ENCODE data around the gene GRM4.

DNA sequence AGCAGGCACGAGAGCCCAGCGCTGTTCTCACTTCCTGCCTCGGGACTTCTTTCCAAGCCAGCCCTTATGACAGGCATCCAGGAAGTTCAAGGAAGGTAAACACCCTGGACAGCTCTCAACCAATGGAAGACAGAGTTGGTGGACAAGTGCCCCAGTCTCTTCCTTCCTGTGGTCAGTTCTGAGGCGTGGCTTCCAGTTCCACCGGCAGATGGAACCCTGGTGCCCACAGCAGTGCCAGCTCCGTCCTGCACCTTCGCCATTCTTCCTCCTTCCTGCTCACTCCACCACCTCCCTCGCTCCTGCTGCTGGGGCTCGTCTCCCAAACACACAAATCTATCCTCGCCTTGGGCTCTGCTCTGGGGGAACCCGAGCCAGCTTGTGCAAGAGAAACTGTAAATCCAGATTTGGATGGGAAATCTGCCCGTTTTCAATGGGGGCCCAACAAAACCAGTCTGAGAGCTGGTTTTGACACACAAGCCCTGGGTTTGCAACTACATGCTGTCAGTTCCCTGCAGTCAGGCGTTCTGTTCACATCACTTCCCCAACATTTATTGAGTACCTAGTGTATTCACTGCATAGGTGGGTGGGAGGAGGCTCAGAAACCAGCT lies 162.7 kb downstream of the GRM4 start:
- TF ChIP-seq, protein P1, sequence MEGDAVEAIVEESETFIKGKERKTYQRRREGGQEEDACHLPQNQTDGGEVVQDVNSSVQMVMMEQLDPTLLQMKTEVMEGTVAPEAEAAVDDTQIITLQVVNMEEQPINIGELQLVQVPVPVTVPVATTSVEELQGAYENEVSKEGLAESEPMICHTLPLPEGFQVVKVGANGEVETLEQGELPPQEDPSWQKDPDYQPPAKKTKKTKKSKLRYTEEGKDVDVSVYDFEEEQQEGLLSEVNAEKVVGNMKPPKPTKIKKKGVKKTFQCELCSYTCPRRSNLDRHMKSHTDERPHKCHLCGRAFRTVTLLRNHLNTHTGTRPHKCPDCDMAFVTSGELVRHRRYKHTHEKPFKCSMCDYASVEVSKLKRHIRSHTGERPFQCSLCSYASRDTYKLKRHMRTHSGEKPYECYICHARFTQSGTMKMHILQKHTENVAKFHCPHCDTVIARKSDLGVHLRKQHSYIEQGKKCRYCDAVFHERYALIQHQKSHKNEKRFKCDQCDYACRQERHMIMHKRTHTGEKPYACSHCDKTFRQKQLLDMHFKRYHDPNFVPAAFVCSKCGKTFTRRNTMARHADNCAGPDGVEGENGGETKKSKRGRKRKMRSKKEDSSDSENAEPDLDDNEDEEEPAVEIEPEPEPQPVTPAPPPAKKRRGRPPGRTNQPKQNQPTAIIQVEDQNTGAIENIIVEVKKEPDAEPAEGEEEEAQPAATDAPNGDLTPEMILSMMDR (IDR thresholded peaks at IDR 0.05; ENCODE audit: low read depth, low read length, missing input control), result peak; percentile 2
- TF ChIP-seq FOXA1 (IDR thresholded peaks at IDR 0.05), result no peak
- TF ChIP-seq, protein P2, sequence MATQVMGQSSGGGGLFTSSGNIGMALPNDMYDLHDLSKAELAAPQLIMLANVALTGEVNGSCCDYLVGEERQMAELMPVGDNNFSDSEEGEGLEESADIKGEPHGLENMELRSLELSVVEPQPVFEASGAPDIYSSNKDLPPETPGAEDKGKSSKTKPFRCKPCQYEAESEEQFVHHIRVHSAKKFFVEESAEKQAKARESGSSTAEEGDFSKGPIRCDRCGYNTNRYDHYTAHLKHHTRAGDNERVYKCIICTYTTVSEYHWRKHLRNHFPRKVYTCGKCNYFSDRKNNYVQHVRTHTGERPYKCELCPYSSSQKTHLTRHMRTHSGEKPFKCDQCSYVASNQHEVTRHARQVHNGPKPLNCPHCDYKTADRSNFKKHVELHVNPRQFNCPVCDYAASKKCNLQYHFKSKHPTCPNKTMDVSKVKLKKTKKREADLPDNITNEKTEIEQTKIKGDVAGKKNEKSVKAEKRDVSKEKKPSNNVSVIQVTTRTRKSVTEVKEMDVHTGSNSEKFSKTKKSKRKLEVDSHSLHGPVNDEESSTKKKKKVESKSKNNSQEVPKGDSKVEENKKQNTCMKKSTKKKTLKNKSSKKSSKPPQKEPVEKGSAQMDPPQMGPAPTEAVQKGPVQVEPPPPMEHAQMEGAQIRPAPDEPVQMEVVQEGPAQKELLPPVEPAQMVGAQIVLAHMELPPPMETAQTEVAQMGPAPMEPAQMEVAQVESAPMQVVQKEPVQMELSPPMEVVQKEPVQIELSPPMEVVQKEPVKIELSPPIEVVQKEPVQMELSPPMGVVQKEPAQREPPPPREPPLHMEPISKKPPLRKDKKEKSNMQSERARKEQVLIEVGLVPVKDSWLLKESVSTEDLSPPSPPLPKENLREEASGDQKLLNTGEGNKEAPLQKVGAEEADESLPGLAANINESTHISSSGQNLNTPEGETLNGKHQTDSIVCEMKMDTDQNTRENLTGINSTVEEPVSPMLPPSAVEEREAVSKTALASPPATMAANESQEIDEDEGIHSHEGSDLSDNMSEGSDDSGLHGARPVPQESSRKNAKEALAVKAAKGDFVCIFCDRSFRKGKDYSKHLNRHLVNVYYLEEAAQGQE (IDR thresholded peaks at IDR 0.05), result no peak
- no peak for TF ChIP-seq HNF4A (conservative IDR thresholded peaks at IDR 0.05)
- TF ChIP-seq RXRA (IDR thresholded peaks at IDR 0.05), result no peak
- TF ChIP-seq, protein P3, sequence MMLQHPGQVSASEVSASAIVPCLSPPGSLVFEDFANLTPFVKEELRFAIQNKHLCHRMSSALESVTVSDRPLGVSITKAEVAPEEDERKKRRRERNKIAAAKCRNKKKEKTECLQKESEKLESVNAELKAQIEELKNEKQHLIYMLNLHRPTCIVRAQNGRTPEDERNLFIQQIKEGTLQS (IDR thresholded peaks at IDR 0.05), result no peak
- no peak for TF ChIP-seq GABPA (IDR thresholded peaks at IDR 0.05 in 1 of 2, conservative IDR thresholded peaks at IDR 0.05 in 1 of 2)
- TF ChIP-seq RAD21 (IDR thresholded peaks at IDR 0.05), result peak in 1 of 2 donors; percentile 39
- TF ChIP-seq, protein P4, sequence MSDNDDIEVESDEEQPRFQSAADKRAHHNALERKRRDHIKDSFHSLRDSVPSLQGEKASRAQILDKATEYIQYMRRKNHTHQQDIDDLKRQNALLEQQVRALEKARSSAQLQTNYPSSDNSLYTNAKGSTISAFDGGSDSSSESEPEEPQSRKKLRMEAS (IDR thresholded peaks at IDR 0.05), result no peak
- TF ChIP-seq JUND (IDR thresholded peaks at IDR 0.05), result no peak
- no peak for TF ChIP-seq EGR1 (IDR thresholded peaks at IDR 0.05; ENCODE audit: low read depth in 2 of 2)
- no peak for TF ChIP-seq SP1 (IDR thresholded peaks at IDR 0.05)
- TF ChIP-seq TAF1 (conservative IDR thresholded peaks at IDR 0.05), result no peak
- no peak for TF ChIP-seq NR2F2 (IDR thresholded peaks at IDR 0.05)
